Calu3 (cell line): ENCODE data around the gene ARHGAP26. TPM values are rescaled to one million over a fixed set of nuclear protein-coding genes. Genes with fewer than 3 reads are reported as not detected.

Experiments
- BruUV-seq: library from RNA; stranded (reverse); fragments of 400-500 nt; replicated peaks from 2 replicates; lab custom pipeline; 2021; lab: Mats Ljungman, UMichigan
- CTCF ChIA-PET: fragments of 300-600 bp; sonication (Branson Sonifier 250); formaldehyde crosslinking; loops from one replicate; lab custom pipeline; 2022; ENCODE audit warnings: antibody characterized with exemption; lab: Charles Lee
- DNase-seq: peaks from one replicate; pipeline ENCODE4 v3.0.0; 2022
- H3K27ac Mint-ChIP-seq: one replicate; pipeline ENCODE4 v1.8.0; 2022; ENCODE audit warnings: mixed read lengths; ENCODE audit not compliant: unreplicated experiment
- H3K27me3 Mint-ChIP-seq: one replicate; pipeline ENCODE4 v1.8.0; 2022; ENCODE audit warnings: mixed read lengths; ENCODE audit not compliant: unreplicated experiment
- H3K36me3 Mint-ChIP-seq: one replicate; pipeline ENCODE4 v1.8.0; 2022; ENCODE audit warnings: mild to moderate bottlenecking, moderate library complexity, mixed read lengths; ENCODE audit not compliant: insufficient read depth, unreplicated experiment
- H3K4me1 Mint-ChIP-seq: one replicate; pipeline ENCODE4 v1.8.0; 2022; ENCODE audit warnings: mild to moderate bottlenecking, low read depth, mixed read lengths; ENCODE audit not compliant: unreplicated experiment
- H3K4me3 Mint-ChIP-seq: one replicate; pipeline ENCODE4 v1.8.0; 2022; ENCODE audit warnings: mild to moderate bottlenecking, low read depth, moderate library complexity, mixed read lengths; ENCODE audit not compliant: unreplicated experiment
- H3K9me3 Mint-ChIP-seq: one replicate; pipeline ENCODE4 v1.8.0; 2022; ENCODE audit warnings: low read depth, mixed read lengths; ENCODE audit not compliant: unreplicated experiment
- intact Hi-C: fragments of 100-400 bp; cut with micrococcal nuclease; formaldehyde crosslinking; loops from one replicate; pipeline ENCODE4 v1.10.0; 2022; ENCODE audit not compliant: unreplicated experiment
- total RNA-seq: library from RNA; stranded (reverse); gene quantifications from 2 replicates; pipeline ENCODE4 v1.2.3, GENCODE V29; 2022
- TF ChIP-seq, protein P1 (sequence below): fragments of 200-600 bp; IDR thresholded peaks from one replicate; pipeline ENCODE4 v1.8.0; 2022; ENCODE audit warnings: antibody characterized with exemption; ENCODE audit not compliant: unreplicated experiment

The ARHGAP26 gene
- total RNA-seq, 1 experiment from 2014 or later, result 118 TPM

DNA sequence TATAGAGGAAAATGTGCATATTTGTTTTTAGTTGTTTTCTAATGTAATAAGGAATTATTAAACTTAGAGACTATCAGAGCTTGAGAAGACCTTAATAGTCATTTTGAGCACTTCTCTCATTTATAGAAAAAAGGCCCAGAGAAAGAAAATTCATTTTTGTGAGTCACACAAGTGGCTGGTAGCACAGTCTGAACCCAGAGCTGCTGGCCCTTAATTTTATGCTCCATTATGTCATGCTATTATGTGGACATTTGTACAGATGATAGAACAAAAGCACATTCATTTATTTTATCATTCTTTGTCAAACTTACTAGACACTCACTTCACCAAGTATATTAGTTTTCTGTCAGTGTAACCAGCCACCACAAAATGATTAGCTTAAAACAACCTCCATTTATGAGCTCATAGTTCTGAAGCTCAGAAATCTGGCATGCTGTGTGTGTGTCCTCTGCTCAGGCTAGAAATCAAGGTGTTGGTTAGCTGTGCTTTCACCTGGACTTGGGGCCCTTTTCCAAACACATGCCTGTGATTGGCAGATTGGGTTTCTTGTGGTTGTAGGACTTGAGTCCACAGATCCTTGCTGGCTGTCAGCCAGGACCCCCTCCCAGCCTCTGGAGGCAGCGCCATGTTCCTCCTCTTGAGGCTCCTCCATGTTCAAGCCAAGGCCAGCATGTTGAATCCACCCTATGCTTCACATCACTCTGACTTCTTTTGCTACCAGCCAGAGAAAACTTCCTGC, 188.9 kb downstream of the ARHGAP26 start:
- H3K4me3 Mint-ChIP-seq, result no peak overlapping the region
- H3K36me3 Mint-ChIP-seq, result peaks cover 6% of the 10 kb centered on the region
- no peaks in the 10 kb centered on the region for H3K27me3 Mint-ChIP-seq
- TF ChIP-seq, protein P1, sequence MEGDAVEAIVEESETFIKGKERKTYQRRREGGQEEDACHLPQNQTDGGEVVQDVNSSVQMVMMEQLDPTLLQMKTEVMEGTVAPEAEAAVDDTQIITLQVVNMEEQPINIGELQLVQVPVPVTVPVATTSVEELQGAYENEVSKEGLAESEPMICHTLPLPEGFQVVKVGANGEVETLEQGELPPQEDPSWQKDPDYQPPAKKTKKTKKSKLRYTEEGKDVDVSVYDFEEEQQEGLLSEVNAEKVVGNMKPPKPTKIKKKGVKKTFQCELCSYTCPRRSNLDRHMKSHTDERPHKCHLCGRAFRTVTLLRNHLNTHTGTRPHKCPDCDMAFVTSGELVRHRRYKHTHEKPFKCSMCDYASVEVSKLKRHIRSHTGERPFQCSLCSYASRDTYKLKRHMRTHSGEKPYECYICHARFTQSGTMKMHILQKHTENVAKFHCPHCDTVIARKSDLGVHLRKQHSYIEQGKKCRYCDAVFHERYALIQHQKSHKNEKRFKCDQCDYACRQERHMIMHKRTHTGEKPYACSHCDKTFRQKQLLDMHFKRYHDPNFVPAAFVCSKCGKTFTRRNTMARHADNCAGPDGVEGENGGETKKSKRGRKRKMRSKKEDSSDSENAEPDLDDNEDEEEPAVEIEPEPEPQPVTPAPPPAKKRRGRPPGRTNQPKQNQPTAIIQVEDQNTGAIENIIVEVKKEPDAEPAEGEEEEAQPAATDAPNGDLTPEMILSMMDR, result no peak
- DNase-seq, result no peak
- H3K27ac Mint-ChIP-seq, result peak overlapping the region; percentile 30
- peaks cover 39% of the 10 kb centered on the region for H3K4me1 Mint-ChIP-seq
- no peaks in the 10 kb centered on the region for H3K9me3 Mint-ChIP-seq
- intact Hi-C loops, result no loop called here
- no TSS peak for BruUV-seq
- CTCF ChIA-PET, result interaction anchor here (0.5 to 1.5 kb wide), 3 partner anchors 12 to 55 kb away, joined by 3 read pairs; no protein-coding TSS in a partner anchor

DNA sequence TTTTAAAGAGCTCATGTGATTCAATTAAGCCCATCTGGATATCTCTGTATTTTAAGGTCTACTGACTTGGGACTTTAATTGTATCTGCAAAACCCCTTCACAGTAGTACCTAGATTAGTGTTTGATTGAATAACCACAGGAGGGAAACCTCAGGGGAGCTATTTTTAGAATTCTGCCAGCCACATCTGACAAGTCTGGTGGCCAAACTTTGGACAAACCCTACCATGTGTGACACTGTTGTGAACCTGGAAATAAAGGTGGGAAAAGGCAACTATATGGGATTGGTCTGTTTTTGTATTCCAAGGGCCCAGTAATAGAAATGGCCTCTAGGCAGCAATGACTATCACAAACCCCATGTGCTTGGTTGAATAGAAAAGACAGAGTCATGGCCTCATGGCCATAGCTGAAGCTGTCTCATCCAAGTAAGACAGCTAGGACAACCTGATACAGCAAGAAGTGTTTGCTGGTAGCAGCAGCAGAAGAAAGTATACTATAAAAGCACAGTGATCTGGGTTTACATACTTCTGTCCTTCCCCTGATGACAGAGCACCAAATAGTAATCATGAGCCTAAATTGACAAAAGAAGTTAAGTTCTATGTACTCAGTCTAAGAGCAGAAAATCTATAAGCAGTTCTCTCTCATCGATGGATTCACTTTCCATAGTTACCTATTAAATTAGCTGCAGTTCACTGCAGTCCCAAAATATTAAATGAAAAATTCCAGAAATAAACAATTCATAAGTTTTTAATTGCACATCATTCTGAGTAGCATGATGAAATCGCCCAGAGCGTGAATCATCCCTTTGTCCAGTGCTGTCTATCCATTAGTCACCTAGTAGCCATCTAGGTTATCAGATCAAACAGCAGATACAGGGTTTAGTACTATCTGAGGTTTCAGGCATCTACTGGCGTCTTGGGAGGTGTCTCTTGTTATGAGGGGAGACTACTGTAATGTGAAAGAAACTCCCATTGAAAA, 189.8 kb downstream of the ARHGAP26 start:
- H3K4me3 Mint-ChIP-seq, result no peak overlapping the region
- no TSS peak for BruUV-seq
- intact Hi-C loops, result loop anchor here (5.0 kb wide), 1 partner anchor 133 kb away; no protein-coding TSS in a partner anchor
- H3K9me3 Mint-ChIP-seq, result no peaks in the 10 kb centered on the region
- peaks cover 48% of the 10 kb centered on the region for H3K4me1 Mint-ChIP-seq
- TF ChIP-seq, protein P1, result no peak
- no peaks in the 10 kb centered on the region for H3K27me3 Mint-ChIP-seq
- peak overlapping the region; percentile 30 for H3K27ac Mint-ChIP-seq
- H3K36me3 Mint-ChIP-seq, result peaks cover 4% of the 10 kb centered on the region
- DNase-seq, result no peak
- CTCF ChIA-PET, result interaction anchor here (0.5 to 1.5 kb wide), 3 partner anchors 13 to 56 kb away, joined by 3 read pairs; no protein-coding TSS in a partner anchor

DNA sequence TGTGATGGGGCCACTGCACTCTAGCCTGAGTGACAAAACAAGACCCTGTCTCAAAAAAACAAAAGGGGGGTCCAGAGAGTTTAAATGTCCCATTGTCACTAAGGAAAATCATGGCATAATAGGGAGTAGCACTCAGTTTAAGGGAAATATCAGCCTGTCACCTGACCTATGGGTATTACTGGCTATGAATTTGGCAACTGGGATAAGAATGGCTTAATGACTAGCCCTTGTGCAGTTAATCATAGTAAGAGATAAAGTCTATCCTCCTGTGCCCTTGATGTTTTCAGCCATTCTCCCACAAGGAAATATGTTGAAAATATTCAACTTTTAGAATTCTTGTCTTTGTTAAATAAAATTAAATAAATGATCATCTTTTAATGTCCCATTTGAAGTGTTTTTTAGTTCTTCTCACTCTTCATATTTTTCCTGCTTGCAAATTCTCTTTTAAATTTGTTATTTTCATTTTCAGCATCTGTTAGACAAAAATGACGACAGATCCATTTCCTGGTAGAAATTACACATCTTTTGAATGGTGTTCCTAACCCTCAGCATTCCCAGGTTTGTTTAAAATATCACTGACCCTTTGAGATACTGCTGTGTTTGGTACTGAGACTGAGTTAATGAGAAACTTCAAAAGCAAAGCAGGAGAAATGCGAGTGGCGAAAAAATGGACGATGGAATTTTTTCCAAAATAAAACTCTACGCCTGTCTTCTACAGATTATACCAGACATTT, 191.4 kb downstream of the ARHGAP26 start:
- intact Hi-C loops, result loop anchor here (5.0 kb wide), 1 partner anchor 134 kb away; no protein-coding TSS in a partner anchor
- TF ChIP-seq, protein P1, result no peak
- CTCF ChIA-PET, result no interaction called here
- H3K36me3 Mint-ChIP-seq, result no peaks in the 10 kb centered on the region
- H3K27me3 Mint-ChIP-seq, result no peaks in the 10 kb centered on the region
- peaks cover 62% of the 10 kb centered on the region for H3K4me1 Mint-ChIP-seq
- H3K9me3 Mint-ChIP-seq, result no peaks in the 10 kb centered on the region
- BruUV-seq, result no TSS peak
- peak overlapping the region; percentile 14 for H3K27ac Mint-ChIP-seq
- H3K4me3 Mint-ChIP-seq, result no peak overlapping the region
- DNase-seq, result no peak

DNA sequence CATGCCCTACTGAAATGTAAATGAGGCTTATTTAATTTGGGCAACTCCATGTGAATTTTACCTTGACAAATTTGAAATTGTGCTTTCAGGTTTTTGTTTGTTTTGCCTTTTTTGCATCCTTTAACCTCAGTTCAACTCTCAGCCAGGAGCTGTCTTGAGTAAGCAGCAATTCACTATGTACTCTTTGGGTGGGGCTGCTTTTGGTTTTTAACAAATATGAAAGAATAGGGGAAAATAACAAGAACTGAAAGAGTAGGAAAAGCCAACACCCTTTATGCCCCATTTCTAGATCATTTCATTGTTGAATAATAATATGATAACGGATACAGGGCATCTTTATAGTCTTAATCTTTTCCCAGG, 192.0 kb downstream of the ARHGAP26 start:
- no peaks in the 10 kb centered on the region for H3K9me3 Mint-ChIP-seq
- peaks cover 62% of the 10 kb centered on the region for H3K4me1 Mint-ChIP-seq
- H3K4me3 Mint-ChIP-seq, result no peak overlapping the region
- DNase-seq, result no peak
- CTCF ChIA-PET, result no interaction called here
- no peaks in the 10 kb centered on the region for H3K27me3 Mint-ChIP-seq
- intact Hi-C loops, result loop anchor here (5.0 kb wide), 1 partner anchor 135 kb away; no protein-coding TSS in a partner anchor
- H3K36me3 Mint-ChIP-seq, result no peaks in the 10 kb centered on the region
- TF ChIP-seq, protein P1, result no peak
- no TSS peak for BruUV-seq
- H3K27ac Mint-ChIP-seq, result no peak overlapping the region
